Gastrocnemius medialis (tissue), 4 donors: Measurements from ENCODE around the gene ENOX2.

Experiments
- CTCF ChIP-seq, 5 experiments: fragments of 450-650 bp in 3 of 5; fragments of 200-600 bp in 2 of 5; sonication (generic) in 2 of 5; IDR thresholded peaks in 4 of 5; conservative IDR thresholded peaks in 1 of 5; 1 replicate in 4 of 5; 2 replicates in 1 of 5; pipeline ENCODE4 v1.5.1; 2016 to 2019; ENCODE audit warnings: antibody characterized with exemption in 5 of 5, mild to moderate bottlenecking in 3 of 5, moderate library complexity in 3 of 5
- POLR2A ChIP-seq, 2 donors: fragments of 450-650 bp; IDR thresholded peaks; one replicate each; pipeline ENCODE4 v1.6.1; 2017; ENCODE audit warnings: antibody characterized with exemption in 2 of 2, mild to moderate bottlenecking in 2 of 2, moderate library complexity in 2 of 2

- TF ChIP-seq CTCF (IDR thresholded peaks at IDR 0.05 in 4 of 5, conservative IDR thresholded peaks at IDR 0.05 in 1 of 5) (no peak), POLR2A (IDR thresholded peaks at IDR 0.05) (no peak)
Measured at GRCh38 chrX:130770615-130771014, 132.4 kb downstream of the ENOX2 start.
